GM12878 (cell line): ENCODE results near the gene DCAF17. TPM values are rescaled to one million over a fixed set of nuclear protein-coding genes. Genes with fewer than 3 reads are reported as not detected.

Source experiments
- ETV6 ChIP-seq, 2 experiments: fragments of 450-650 bp in 1 of 2; IDR thresholded peaks in 1 of 2; conservative IDR thresholded peaks in 1 of 2; 2 replicates each; pipeline ENCODE4 v1.6.1; 2014; ENCODE audit warnings: antibody characterized with exemption in 1 of 2, borderline replicate concordance in 1 of 2, low read depth in 1 of 2, mild to moderate bottlenecking in 1 of 2, moderate library complexity in 1 of 2
- MEF2B ChIP-seq: fragments of 450-650 bp; IDR thresholded peaks from 2 replicates; pipeline ENCODE4 v1.6.1; 2018; ENCODE audit warnings: mild to moderate bottlenecking, moderate library complexity; ENCODE audit not compliant: partially characterized antibody, poor library complexity, severe bottlenecking
- NBN ChIP-seq: fragments of 450-650 bp; IDR thresholded peaks from 2 replicates; pipeline ENCODE4 v1.6.1; 2016
- SMAD5 ChIP-seq: IDR thresholded peaks from 2 replicates; pipeline ENCODE4 v1.6.1; 2016; ENCODE audit warnings: antibody characterized with exemption, low read depth
- STAT3 ChIP-seq: IDR thresholded peaks from 2 replicates; pipeline ENCODE4 v1.6.1; 2011; ENCODE audit warnings: low read depth, low read length, improper control_type of control experiment
- TAF1 ChIP-seq: IDR thresholded peaks from 2 replicates; pipeline ENCODE4 v1.6.1; 2011; ENCODE audit warnings: mild to moderate bottlenecking, low read depth, low read length, borderline replicate concordance
- YY1 ChIP-seq: IDR thresholded peaks from 2 replicates; pipeline ENCODE4 v1.6.1; 2011; ENCODE audit warnings: low read depth, mild to moderate bottlenecking, low read length
- polyA plus RNA-seq, 11 experiments: library from polyadenylated mRNA; depleted of rRNA in 4 of 11; unstranded in 6 of 11; stranded (reverse) in 5 of 11; fragments of >200 nt; fragmentation: Nextera tagmentation in 4 of 11; fragmentation: Illumina TruSeq in 1 of 11; extraction: Ambion mirVana in 4 of 11; extraction: Trizol in 1 of 11; gene quantifications; 1 replicate in 1 of 11; 2 replicates in 10 of 11; pipeline versions ENCODE4 v1.2.1 to v1.2.3, GENCODE V29; 2011 to 2016; ENCODE audit warnings: inconsistent platforms in 2 of 11, missing spikeins in 2 of 11, low read depth in 1 of 11
- total RNA-seq, 4 experiments: library from RNA; depleted of rRNA in 3 of 4; stranded (reverse); fragments of >200 nt in 3 of 4; fragmentation: Illumina TruSeq in 1 of 4; extraction: Trizol in 1 of 4; gene quantifications; 2 replicates each; pipeline versions ENCODE4 v1.2.1 to v1.2.3, GENCODE V29; 2013 to 2021
- TF ChIP-seq, protein P1 (sequence below): fragments of 450-650 bp; formaldehyde crosslinking; IDR thresholded peaks from 2 replicates; pipeline ENCODE4 v1.4.0; 2020; ENCODE audit warnings: mild to moderate bottlenecking, moderate library complexity
- TF ChIP-seq, protein P2 (sequence below): IDR thresholded peaks from 2 replicates; pipeline ENCODE4 v1.6.1; 2011; ENCODE audit warnings: low read depth, mild to moderate bottlenecking, low read length, moderate library complexity, borderline replicate concordance; ENCODE audit errors: extremely low read depth
- TF ChIP-seq, protein P3 (sequence below): fragments of 450-650 bp; IDR thresholded peaks from 2 replicates; pipeline ENCODE4 v1.6.1; 2016; ENCODE audit warnings: mild to moderate bottlenecking
- TF ChIP-seq, protein P4 (sequence below): IDR thresholded peaks from 2 replicates; pipeline ENCODE4 v1.6.1; 2011; ENCODE audit warnings: borderline replicate concordance, low read depth, mild to moderate bottlenecking, moderate library complexity, mixed read lengths, low read length; ENCODE audit not compliant: insufficient read depth; ENCODE audit errors: extremely low read length
- TF ChIP-seq, protein P5 (sequence below): IDR thresholded peaks from 2 replicates; pipeline ENCODE4 v1.6.1; 2012; ENCODE audit warnings: low read depth, low read length, improper control_type of control experiment
- TF ChIP-seq, protein P6 (sequence below): fragments of 450-650 bp; IDR thresholded peaks from 2 replicates; pipeline ENCODE4 v1.6.1; 2017; ENCODE audit warnings: mild to moderate bottlenecking, low read depth, inconsistent platforms; ENCODE audit not compliant: poor library complexity, severe bottlenecking

The DCAF17 gene
- total and polyA plus RNA-seq, 10 of the 15 experiments (the other 5 are each of a cell fraction or from before 2014, with no cell fraction given): 5.2 to 32.9 (median 23.4) TPM

DNA sequence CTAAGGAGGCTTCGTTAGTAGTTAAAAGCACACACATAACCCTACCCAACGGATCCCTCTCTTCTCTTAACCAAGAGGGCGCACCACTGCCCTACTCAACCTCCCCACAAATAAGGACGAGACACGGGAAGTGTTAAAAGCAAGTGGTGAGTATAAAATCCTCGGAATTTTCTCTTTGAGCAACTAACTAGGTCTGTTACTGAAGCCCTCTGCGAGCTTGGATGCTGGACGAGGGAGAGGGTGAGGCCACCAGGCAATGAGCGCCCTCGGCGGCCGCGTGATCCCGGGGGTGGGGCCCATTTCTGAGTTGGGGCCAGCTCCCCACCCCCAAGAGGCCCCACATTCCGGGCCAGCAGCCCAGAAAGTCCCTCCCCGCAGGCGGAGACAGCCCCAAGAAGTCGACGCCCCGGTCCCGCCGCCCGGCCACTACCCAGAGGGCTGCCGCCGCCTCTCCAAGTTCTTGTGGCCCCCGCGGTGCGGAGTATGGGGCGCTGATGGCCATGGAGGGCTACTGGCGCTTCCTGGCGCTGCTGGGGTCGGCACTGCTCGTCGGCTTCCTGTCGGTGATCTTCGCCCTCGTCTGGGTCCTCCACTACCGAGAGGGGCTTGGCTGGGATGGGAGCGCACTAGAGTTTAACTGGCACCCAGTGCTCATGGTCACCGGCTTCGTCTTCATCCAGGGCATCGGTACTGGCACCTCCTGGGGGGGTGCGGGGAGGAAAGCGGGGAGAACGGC lies 88.2 kb downstream of the DCAF17 start, which contains the start of gene CYBRD1 (continued):
- TF ChIP-seq, protein P1, sequence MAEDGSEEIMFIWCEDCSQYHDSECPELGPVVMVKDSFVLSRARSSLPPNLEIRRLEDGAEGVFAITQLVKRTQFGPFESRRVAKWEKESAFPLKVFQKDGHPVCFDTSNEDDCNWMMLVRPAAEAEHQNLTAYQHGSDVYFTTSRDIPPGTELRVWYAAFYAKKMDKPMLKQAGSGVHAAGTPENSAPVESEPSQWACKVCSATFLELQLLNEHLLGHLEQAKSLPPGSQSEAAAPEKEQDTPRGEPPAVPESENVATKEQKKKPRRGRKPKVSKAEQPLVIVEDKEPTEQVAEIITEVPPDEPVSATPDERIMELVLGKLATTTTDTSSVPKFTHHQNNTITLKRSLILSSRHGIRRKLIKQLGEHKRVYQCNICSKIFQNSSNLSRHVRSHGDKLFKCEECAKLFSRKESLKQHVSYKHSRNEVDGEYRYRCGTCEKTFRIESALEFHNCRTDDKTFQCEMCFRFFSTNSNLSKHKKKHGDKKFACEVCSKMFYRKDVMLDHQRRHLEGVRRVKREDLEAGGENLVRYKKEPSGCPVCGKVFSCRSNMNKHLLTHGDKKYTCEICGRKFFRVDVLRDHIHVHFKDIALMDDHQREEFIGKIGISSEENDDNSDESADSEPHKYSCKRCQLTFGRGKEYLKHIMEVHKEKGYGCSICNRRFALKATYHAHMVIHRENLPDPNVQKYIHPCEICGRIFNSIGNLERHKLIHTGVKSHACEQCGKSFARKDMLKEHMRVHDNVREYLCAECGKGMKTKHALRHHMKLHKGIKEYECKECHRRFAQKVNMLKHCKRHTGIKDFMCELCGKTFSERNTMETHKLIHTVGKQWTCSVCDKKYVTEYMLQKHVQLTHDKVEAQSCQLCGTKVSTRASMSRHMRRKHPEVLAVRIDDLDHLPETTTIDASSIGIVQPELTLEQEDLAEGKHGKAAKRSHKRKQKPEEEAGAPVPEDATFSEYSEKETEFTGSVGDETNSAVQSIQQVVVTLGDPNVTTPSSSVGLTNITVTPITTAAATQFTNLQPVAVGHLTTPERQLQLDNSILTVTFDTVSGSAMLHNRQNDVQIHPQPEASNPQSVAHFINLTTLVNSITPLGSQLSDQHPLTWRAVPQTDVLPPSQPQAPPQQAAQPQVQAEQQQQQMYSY (CRISPR knock-in tag): no peak
- TF ChIP-seq, protein P2, sequence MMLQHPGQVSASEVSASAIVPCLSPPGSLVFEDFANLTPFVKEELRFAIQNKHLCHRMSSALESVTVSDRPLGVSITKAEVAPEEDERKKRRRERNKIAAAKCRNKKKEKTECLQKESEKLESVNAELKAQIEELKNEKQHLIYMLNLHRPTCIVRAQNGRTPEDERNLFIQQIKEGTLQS: no peak
- TF ChIP-seq NBN (peak; percentile 79; the same call in 1 of the 2 replicates), SMAD5 (0 out of 2 replicates have a peak, but pooled peaks have one; percentile 59), TAF1 (peak; percentile 24; the same call in 1 of the 2 replicates), YY1 (peak; percentile 54), MEF2B (peak; percentile 9), STAT3 (no peak), ETV6 (conservative IDR thresholded peaks at IDR 0.05 in 1 of 2, IDR thresholded peaks at IDR 0.05 in 1 of 2; ENCODE audit: borderline replicate concordance in 1 of 2, low read depth in 1 of 2) (0 out of 4 replicates have a peak, but pooled peaks of 1 of the 2 experiments have one; percentile 15)
- TF ChIP-seq, protein P3, sequence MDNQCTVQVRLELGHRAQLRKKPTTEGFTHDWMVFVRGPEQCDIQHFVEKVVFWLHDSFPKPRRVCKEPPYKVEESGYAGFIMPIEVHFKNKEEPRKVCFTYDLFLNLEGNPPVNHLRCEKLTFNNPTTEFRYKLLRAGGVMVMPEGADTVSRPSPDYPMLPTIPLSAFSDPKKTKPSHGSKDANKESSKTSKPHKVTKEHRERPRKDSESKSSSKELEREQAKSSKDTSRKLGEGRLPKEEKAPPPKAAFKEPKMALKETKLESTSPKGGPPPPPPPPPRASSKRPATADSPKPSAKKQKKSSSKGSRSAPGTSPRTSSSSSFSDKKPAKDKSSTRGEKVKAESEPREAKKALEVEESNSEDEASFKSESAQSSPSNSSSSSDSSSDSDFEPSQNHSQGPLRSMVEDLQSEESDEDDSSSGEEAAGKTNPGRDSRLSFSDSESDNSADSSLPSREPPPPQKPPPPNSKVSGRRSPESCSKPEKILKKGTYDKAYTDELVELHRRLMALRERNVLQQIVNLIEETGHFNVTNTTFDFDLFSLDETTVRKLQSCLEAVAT: peak; percentile 85; the same call in 1 of the 2 replicates
- TF ChIP-seq, protein P4, sequence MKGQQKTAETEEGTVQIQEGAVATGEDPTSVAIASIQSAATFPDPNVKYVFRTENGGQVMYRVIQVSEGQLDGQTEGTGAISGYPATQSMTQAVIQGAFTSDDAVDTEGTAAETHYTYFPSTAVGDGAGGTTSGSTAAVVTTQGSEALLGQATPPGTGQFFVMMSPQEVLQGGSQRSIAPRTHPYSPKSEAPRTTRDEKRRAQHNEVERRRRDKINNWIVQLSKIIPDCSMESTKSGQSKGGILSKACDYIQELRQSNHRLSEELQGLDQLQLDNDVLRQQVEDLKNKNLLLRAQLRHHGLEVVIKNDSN: peak; percentile 43
- TF ChIP-seq, protein P5, sequence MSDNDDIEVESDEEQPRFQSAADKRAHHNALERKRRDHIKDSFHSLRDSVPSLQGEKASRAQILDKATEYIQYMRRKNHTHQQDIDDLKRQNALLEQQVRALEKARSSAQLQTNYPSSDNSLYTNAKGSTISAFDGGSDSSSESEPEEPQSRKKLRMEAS: no peak
- TF ChIP-seq, protein P6, sequence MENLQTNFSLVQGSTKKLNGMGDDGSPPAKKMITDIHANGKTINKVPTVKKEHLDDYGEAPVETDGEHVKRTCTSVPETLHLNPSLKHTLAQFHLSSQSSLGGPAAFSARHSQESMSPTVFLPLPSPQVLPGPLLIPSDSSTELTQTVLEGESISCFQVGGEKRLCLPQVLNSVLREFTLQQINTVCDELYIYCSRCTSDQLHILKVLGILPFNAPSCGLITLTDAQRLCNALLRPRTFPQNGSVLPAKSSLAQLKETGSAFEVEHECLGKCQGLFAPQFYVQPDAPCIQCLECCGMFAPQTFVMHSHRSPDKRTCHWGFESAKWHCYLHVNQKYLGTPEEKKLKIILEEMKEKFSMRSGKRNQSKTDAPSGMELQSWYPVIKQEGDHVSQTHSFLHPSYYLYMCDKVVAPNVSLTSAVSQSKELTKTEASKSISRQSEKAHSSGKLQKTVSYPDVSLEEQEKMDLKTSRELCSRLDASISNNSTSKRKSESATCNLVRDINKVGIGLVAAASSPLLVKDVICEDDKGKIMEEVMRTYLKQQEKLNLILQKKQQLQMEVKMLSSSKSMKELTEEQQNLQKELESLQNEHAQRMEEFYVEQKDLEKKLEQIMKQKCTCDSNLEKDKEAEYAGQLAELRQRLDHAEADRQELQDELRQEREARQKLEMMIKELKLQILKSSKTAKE: no peak
